Central memory CD4-positive, alpha-beta T cell (primary cell): ENCODE data around the gene ITGB3BP.
A peak's percentile ranks its signal among the peaks of the same experiment; 100 is the strongest.
"Not testable (repeated sequence)": the region's sequence is repeated elsewhere in the genome, so short reads cannot be mapped to it uniquely, and the experiment has no call there.

Experiments
- DNase-seq: peaks from one replicate; pipeline ENCODE4 v3.0.0; 2022
- total RNA-seq, 3 experiments: gene quantifications; one replicate each; lab custom pipeline; 2026; lab: John Stamatoyannopoulos, UW

ITGB3BP gene, protein sequence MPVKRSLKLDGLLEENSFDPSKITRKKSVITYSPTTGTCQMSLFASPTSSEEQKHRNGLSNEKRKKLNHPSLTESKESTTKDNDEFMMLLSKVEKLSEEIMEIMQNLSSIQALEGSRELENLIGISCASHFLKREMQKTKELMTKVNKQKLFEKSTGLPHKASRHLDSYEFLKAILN
- total RNA-seq, result 14.1 to 17.6 (median 15.4) reads per million in 3 experiments

DNA sequence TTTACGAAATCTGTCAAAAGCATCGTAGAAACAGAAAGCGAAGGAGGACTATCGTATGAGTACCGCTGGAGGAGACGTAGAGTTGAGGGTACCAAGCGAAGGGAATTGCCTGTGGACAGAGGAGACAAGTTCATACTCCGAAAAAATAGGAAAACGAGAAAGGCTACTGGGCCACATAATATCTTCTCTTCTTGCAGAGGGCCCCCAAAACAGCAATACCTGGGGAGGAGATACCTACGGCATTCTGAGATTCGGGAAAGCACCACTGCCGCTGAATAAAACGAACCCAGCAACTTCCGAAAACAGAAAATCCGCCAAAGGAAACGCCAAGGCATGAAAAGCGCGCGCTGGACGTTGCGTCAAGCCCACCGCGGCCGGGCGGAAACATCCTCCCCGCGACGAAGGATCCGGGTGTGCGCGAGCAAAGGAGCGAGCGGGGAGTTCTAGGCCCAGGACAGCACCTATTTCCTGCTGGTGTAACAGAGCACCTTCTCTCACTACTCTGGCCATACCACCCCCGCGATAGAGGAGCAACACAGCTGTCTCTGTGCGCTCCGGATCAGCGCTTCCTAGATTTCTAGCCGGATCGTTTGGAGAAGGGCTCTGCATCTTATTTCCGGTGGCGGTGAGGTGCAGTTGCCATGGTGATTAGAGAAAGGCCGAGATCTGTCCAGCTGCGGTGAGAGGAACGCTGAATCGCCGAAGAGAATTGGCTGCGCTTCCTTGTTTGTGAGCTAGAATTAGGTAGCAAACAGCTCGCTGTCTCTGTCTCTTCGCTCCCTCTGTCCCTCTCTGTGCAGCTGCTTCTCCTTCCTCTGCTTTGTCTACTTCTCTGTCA, at the start of gene ITGB3BP, which contains the start of gene EFCAB7:
TSS of gene ITGB3BP (minus strand) at position 335 of the 838 bp plus-strand sequence. CDS start at position 243, 92 bp downstream.
TSS of gene EFCAB7 (plus strand) at position 635 of the 838 bp plus-strand sequence. CDS start 2,048 bp downstream, outside the sequence.
- peak; percentile 77 for DNase-seq

DNA sequence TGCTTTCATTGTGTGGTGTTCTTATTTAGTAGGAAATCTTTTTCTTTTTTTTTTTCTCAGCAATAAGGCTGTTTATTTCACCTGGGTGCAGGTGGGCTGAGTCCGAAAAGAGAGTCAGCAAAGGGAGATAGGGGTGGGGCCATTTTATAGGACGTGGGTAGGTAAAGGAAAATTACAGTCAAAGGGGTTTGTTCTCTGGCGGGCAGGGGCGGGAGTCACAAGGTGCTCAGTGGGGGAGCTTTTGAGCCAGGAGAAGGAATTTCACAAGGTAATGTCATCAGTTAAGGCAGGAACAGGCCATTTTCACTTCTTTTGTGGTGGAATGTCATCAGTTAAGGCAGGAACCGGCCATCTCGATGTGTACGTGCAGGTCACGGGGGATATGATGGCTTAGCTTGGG, 49.7 kb upstream of the ITGB3BP start:
- not testable (repeated sequence) for DNase-seq

DNA sequence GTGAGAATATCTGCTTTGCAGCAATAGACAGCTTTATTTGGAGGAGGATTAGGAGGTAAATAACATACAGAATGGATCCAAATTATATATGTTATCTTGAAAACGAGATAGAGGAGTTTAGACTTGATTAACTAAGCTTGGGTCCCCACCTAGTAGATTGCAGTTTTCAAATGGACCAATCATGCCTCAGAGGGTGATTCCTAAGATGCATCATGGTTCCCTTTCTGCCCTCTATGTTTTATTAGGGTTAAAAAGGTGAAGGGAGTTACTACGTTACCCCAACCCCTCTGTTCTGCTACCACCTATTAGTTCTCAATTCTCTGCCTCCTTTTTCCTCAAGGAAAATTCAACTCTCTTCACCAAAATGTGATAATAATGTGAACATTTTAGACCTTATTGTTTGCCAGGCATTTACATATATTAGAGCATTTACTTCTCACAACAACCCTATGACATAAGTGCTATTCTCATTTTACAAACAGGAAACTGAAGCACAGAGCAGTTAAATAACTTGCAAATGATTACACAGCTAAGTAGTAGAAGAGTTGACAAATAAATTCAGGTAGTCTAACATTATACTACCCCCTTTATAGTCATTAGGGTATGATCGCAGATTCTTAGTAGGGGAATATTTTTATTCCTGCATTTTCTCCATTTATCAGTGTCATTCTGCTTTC, 46.8 kb upstream of the ITGB3BP start:
- DNase-seq, result no peak

DNA sequence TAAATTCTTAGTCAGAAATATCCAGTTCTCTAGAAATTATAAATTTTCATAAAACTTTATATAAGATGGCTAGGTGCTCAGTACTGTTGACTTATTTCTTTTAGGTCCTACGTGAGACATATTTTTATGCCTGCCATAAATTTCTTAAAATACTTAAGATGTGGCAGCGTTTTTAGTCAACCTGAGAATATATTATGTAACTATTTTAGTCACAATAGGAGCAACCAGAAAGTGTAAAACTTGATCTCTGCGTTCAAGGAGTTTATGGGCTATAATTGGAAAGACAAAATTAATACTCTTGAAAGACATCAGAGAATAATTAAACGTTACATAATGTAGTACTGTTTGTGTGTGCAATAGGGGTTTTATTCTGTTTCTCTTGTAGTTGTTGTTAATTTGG, 46.0 kb upstream of the ITGB3BP start:
- DNase-seq, result no peak

DNA sequence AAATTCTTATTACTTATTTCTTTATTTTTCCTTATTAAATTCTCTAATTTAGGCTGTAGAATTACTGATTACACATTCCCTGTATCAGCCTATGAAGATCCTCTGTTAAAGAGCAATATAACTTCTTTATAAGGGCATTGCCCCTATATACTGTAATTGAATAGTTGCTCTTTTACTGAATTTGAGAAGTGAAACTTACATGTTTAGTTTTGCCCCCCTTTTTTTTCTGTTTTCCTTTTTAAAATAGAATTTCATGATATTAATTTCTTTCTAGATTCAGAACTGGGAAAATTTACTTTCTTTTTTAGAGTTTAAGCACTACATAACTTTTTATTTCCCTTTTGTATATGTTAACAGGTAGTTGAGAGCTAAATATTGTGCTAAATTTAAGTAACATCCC, 40.7 kb upstream of the ITGB3BP start:
- DNase-seq, result no peak

DNA sequence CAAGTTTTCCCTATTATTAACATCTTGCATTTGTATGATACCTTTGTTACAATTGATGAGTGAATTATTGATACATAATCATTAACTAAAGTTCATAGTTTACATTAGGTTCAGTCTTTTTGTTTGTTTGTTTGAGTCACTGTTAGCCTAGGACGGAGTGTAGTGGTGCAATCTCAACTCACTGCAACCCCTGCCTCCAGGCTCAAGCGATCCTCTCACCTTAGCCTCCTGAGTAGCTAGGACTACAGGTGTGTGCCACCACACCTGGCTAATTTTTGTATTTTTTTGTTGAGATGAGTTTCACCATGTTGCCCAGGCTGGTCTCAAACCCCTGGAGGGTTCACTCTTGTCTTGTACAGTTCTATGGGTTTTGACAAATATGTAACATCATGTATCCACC, 36.3 kb upstream of the ITGB3BP start:
- no peak for DNase-seq

DNA sequence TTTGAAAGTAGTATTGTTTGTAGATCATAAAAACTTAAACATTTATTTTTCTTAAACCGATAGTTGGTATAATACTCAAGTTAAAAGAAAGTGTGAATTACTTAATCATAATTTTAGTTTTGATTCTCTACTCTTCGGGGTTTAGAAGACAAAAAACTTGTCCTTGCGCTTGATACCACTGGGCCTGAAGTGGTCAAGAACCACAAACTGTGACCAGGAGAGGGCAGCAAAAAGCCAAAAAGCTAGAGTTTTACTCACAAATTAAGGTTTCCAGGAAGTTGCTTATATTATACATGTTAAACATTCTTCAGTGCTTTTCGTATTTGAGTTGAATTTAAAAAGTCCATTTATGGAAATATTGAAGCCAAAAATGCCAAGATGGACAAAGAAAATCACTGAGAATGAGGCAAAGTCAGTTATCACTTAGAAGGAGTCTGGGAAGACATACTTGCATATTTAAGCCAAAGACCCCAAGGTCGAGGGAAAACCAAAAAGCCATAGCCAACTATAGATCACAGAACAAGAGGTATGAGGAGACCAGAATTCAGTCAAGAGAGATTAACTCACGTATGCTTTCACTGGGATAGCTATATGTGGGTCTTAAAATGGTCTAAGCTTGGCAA, 34.5 kb upstream of the ITGB3BP start:
- no peak for DNase-seq

DNA sequence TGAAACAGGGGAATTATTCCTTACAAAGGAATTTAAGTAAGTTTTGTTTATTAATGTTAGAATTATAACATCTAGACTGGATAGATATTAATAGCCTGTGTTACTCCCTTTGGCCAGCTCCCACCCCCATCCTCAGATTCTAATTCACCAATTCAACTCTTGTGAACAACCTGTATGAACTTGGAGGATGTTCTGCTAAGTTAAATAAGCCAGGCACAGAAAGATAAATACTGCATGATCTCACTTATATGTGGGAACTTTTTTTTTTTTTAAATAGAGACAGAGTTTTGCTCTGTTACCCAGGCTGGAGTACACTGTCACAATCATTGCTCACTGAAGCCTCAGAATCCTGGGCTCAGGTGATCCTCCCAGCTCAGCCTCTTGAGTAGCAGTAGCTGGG, 32.5 kb upstream of the ITGB3BP start:
- no peak for DNase-seq

DNA sequence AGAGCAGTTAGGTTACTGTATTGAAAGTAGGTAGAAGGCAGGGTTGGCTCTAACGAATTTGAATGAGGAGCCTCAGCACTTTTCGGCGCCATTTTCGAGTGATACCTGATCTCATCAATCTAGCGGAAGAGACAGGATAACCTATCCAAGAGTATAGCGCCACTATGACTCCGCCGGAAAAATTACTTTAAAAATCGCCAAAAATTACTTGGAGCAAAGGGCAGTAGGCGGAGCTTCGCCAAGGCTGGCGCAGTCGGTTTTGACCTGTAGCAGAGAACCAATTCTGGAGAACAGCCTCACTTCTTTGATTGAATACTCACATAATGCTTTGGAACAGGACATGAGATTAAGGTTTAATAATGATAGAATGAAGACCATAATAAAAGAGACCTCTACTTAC, 25.9 kb upstream of the ITGB3BP start:
- no peak for DNase-seq

DNA sequence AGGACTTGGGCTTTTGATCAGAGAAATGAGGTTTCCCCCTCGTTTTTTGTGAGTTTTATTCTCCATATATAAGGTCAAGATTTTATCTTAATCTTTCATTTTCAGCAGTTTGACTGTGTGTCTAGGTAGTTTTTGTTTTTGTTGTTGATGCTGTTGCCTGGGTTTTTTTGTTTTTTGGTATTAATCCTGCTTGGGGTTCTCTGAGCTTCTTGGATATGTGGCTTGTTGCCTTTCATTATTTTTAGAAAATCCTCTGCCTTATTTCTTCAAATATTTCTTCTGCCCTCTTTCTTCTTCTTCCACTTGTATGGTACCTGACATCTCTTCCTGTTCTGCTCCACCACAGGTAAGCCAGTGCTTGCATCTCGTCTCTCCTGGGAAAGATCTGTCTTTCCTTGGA, 25.3 kb upstream of the ITGB3BP start:
- no peak for DNase-seq

DNA sequence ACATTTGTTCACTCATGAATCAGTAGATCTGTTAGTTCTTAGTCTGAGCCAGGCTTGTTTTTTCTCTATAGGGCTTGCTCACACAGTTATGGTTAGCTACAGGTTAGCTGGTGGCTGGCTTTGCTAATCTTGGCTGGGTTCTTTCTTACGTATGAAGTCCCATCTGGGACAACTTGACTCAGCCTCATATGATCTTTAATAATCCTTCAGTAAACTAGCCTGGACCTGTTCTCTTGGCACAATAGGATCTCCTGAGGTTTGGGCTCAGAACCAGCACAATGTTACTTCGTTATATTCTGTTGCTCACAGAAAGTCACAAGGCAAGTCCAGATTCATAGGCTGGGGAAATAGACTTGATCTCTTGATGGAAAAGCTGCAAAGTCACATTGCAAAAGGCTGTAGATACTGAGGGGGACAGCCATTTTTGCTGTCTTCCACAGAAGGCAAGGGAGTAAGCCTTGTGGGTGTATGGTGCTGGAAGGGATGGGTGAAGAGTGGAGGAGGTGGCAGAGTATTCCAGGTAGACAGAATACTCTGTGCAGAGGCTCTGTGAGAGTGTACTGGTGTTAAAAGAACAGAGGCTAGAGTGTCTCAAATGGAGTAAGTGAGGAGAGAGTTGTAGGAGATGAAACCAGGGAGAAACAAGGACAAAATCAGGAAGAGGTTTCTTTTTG, 24.7 kb upstream of the ITGB3BP start:
- no peak for DNase-seq

DNA sequence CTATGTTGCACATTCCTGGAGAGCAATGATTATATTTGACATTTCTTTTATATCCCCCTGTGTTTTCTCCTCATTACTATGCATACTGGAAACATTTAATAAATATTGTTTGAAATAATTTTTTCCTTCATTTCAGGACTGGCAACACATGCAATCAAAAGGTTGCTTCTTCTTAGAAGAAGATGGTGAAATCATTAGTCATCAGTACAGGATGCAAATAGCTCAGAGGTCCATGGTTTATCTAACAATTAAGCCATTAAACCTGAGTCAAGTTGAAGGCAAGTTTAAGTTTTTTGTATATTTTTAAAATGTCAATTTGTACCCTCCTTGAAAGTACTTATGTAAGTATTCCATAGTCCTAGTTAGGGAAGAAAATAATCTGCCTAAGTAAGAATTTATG, 22.8 kb upstream of the ITGB3BP start:
- no peak for DNase-seq

DNA sequence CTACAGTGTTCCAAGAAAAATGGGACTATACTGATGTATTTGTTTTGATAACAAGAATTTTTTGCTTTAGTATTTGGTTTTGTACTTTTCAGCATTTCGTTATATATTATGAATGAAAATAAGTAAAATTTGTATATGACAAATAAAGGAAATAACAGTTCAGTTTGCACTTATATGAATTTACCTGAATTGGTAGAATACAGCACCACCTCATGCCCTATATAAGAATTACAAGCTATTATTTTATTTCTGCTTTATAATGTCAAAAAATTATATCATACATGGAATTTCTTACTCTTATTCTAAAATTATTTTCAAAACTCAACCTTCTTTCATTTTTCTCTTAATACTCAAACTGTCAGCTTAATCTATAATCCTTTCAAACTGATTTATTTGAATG, 14.9 kb upstream of the ITGB3BP start:
- no peak for DNase-seq

DNA sequence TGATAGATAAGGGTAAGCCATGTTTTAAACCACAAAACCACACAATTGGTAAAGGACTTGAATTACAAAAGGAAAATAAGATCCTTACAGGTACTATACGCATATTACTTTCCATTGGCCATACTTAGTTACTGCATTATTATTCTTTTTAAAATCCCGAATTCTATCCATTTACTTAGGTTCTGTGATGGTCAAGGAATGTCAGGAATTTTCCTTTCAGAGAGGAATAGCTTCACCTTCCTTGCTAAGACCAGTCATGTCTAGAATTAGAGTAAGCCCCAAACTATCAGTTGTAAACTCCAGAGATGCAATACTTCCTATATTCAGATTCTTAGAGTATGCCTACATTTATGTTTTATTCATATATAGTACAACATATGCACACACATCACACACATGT, 14.0 kb upstream of the ITGB3BP start:
- no peak for DNase-seq

DNA sequence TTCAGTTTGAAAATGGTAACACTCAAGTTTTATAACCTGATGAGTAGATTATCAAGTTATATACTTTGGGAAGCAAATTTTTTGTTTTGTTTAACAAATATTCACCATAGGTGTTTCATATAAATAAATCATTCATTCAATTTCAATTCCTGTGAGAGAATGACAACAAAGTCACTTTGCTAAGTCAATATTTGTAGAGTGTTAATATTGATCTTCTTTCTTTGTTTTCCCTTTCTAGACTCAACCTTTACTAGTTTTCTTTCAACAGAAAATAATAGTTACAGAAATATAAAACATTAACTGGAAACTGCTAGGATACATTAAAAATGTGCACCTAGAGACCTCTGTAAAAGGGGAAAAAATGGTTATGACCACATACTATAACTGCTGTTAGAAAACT, 11.4 kb upstream of the ITGB3BP start:
- no peak for DNase-seq

DNA sequence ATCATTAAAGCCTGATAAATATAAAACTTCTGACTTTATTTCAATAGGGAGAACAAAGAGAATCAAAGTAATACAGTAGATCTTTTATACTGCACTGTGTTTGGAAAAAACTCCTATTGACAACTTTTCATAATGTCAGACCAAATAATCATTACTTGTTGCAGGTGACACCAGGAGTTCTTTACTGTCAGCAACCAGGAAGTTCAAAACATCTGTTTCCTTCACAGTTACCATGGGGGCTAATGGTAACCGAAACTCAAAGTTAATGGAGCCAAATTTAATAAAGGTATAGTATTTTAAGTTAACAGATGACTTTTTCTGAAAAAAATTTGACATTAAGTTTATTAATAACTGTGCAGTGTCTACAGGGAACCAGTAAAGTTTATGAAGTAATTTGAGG, 10.9 kb upstream of the ITGB3BP start:
- no peak for DNase-seq

DNA sequence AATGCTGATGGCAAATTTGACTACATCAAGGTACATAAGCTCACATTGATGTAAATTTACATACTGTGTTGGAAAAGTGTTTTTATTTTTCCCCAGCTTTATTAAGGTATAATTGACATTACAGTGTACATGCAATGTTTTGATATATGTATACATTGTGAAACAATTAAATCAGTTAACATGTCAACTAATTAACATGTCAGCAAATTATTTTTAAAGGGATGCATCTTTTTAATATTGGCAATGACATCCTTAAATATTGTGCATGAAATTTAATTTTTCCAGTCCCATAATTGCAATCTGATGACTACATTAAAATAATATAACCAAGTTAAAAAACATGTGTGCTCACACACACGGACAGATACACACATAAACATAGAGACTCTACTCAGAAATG, 9.7 kb upstream of the ITGB3BP start:
- DNase-seq, result no peak

DNA sequence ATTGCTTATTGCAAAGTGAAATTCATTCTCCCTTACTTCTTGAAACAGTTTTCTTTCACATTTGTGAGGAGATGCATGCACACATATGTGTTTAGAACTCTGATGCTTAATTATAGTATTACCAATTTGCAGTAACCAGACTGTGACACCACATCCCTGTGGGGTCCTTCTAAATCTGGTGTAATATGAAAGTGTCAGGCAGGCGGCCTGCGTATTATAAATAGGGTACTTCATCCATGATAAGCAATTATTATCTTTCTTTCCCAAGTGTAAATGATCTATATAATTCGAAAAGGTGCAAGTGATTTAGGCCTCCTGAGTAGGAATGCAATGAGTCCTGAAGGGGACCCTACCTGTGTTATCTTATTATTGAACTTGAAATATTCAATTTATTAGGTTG, 1.2 kb upstream of the ITGB3BP start:
- DNase-seq, result no peak

DNA sequence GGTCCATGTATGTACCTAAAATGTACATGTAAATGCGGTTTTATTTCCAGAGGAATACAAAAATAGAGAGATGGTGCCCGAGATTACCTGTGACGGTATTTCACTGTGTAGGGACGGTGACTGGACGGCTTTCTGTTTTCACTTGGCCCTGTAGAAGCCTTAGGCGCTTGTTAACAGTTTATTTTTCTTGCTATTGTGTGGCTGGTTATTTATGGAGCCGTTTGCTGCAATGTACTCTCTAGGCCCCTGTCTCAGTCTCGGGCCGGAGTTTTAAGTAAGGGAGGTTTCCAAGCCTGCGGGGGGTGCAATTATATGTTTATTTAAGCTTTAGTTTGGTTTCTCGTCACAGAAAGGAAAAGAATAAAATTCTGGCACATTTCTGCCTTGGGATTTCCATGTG, 713 bp upstream of the ITGB3BP start:
- no peak for DNase-seq

DNA sequence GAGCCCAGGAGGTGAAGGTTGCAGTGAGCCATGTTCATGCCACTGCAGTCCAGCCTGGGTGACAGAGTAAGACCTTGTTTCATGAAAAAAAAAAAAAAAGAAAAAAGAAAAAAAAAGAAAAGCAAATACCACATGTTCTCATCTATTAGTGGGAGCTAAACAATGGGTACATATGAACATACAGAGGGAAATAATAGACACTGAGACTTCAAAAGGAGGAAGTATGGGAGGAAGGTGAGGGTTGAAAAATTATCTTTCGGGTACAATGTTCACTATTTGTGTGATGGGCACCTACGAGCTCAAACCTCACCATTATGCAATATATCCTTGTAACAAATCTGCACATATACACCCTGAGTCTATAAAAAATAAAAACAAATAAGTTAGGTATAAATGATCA, 6.4 kb downstream of the ITGB3BP start:
- no peak for DNase-seq

DNA sequence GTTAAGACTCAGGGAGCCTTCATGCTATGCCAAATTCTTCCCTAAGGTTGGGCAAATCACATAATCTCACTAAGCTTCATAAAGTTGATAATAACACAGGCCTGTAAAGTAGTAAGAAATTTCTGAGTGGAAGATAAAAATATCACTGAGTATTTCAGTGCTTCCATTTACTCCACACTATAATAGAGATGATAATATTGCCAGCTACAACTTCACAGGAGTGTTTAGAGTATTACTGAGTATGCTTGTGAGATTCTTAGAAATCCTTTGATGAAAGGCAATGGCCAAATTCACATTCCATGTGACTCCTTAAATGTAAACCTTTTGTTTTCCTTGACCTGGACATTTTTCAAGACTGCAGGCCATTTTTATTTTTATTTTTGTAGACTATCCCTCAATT, 10.4 kb downstream of the ITGB3BP start:
- DNase-seq, result no peak

DNA sequence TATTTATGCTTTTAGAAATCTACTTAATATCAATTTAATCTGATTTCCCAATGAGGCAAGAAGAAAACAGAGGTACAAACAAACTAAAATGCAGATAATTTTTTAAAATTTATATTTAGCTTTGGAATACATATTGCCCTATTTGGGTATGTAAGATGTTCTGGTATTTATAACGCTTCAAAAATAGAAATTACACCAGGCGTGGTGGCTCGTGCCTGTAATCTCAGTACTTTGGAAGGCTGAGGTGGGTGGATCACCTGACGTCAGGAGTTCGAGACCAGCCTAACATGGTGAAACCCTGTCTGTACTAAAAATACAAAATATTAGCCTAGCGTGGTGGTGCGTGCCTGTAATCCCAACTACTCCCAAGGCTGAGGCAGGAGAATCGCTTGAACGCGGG, 13.3 kb downstream of the ITGB3BP start:
- no peak for DNase-seq

DNA sequence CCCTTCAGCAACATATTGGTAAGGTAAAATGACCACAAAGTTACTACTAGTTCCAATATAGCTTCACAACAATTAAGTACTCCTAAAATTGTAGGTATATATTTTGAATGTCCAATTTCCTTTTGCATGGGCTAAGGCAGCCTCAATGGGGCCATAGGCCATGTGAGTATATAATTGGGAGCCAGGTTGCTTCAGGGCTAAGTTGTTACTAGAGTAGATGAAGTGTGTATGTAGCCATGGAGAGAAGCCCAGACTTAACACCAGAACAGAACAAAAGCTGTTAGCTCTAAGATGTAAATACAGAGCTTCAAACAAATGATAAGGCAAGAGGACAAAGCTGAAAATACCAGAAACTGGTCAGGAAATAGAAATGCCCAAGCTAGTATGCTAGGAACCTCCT, 16.2 kb downstream of the ITGB3BP start:
- no peak for DNase-seq
